ENCODE results near the gene OST4.
"Not testable (repeated sequence)": the region's sequence is repeated elsewhere in the genome, so short reads cannot be mapped to it uniquely, and the experiment has no call there.

OST4 gene

GRCh38 chr2:27071277-27071989 is at the start of gene OST4:
Gene OST4, minus strand, starts transcription at chr2:27071654.
- DNase-seq = peak; percentile 82

DNA sequence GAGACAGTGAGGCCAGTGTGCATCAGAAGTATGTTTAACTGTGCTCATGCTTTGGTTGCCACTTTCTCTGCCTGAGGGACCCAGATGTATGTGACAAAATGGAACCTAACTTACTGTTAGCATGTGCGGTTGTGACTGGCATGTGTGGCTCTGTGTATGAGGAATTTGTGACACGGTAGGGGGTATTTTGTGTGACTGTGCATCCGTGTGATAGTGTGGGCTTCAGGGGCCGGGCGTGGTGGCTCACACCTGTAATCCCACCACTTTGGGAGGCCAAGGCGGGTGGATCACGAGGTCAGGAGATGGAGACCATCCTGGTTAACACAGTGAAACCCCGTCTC is 47.8 kb upstream of the OST4 start:
- DNase-seq = not testable (repeated sequence)

GRCh38 chr2:27118525-27119329 is 47.3 kb upstream of the OST4 start, which contains the start of gene CGREF1:
Gene CGREF1, minus strand, starts transcription at chr2:27119128. Its CDS starts 14,762 bp downstream, at chr2:27104366.
- DNase-seq = no peak

DNA sequence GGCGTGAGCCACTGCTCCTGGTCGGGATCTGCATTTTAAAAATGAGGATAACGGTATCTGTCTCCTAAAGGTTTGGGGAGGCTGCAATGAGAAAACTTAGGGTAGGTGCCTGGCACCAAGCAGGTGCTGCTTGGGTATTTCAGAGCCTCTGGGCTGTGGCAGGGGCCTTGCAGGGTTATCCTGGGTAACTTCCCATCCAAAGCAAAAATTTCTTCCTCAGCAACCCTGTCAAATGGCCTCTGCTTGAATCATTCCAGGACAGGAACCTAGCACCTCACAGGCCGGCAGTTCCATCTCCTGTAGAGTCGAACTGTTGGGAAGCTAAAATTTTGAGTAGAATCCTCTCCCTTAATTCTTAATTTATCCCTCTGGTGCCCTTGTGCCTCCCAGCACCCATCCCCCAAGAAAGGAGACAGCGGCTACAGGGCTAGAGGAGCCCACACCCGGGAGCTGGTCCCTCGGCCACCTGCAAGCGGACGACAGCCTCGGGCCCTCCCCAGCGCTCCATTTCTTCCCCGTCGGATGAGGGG is 46.6 kb upstream of the OST4 start:
- DNase-seq = peak; percentile 13

DNA sequence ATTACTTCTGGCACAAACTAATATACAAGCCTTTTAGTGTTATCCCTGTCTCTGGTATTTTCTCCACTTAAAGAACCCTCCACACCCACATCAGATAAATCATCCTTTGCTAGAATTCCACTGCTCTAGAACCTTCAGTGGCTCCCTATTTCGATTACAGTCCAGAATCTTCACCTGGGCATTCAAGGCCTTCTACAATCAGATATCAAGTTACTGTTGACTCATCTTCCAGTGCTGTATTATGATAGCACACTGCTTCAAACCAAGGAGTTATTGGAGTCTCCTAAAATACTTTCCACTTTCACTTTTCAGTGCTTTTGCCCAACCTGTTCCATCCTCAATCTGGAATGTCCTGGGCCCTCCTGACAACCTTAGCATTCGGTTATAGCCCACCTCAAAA is 44.1 kb upstream of the OST4 start:
- no peak for DNase-seq

DNA sequence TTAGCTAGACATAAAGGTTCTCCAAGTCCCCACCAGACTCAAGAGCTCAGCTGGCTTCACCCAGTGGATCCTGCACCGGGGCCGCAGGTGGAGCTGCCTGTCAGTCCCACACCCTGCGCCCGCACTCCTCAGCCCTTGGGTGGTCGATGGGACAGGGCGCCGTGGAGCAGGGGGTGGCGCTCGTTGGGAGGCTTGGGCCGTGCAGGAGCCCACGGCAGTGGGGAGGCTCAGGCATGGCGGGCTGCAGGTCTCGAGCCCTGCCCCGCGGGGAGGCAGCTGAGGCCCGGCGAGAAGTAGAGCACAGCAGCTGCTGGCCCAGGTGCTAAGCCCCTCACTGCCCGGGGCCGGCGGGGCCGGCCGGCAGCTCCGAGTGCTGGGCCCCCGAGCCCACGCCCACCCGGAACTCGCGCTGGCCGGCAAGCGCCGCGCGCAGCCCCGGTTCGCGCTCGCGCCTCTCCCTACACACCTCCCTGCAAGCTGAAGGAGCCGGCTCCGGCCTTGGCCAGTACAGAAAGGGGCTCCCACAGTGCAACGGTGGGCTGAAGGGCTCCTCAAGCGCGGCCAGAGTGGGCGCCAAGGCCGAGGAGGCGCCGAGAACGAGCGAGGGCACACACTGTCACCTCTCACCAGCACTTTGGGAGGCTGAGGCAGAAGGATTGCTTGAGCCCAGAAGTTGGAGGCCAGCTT is 40.1 kb upstream of the OST4 start:
- not testable (repeated sequence) for DNase-seq

DNA sequence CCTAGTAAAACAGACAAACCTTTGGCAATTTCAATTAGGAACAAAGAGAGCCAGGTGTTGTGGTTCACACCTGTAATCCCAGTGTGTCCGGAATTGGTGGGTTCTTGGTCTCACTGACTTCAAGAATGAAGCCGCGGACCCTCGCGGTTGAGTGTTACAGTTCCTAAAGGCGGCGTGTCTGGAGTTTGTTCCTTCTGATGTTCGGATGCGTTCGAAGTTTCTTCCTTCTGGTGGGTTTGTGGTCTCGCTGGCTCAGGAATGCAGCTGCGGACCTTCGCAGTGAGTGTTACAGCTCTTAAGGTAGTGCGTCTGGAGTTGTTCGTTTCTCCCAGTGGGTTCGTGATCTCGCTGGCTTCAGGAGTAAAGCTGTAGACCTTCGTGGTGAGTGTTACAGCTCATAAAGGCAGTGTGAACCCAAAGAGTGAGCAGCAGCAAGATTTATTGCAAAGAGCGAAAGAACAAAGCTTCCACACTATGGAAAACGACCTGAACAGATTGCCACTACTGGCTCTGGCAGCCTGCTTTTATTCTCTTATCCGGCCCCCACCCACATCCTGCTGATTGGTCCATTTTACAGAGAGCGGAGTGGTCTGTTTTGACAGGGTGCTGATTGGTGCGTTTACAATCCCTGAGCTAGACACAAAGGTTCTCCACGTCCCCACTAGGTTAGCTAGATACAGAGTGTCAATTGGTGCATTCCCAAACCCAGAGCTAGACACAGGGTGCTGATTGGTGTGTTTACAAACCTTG is 39.3 kb upstream of the OST4 start:
- not testable (repeated sequence) for DNase-seq

DNA sequence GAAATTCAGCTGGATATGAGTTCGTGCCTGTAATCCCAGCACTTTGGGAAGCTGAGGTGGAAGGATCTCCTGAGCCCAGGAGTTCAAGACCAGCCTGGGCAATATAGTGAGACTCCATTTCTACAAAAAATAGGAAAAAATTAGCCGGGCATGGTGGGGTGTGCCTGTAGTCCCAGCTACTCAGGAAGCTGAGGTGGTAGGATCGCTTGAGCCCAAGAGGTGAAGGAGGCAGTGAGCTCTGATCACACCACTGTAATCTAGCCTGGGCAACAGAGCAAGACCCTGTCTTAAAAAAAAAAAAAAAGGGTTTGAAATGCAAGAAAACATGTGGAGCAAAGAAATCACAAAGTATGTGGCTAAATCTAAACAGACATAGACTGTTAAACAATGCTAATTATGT is 37.6 kb upstream of the OST4 start:
- no peak for DNase-seq

- no peak for DNase-seq
Measured at GRCh38 chr2:27108221-27108620, 36.8 kb upstream of the OST4 start.

DNA sequence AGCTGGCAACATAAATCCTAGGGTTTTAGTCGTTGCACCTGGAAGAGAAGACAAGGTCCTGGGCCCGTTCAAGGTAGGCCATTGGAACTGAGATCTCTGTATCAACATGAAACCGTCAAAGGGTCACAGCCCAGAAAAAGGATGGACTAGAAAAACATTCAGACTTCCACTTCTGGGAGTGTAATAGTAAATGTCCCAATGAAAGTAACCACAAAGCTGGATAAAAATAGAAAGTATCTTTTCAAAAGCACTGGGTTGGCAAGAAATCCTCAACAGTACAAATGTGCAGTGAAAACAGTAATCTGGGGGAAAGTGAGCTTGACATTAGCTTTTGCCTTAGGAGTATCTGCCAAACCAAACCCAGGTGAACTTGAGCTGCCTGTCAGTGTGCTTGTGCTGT is 34.5 kb upstream of the OST4 start:
- DNase-seq = no peak

GRCh38 chr2:27102329-27102728 is 30.9 kb upstream of the OST4 start:
- no peak for DNase-seq

DNA sequence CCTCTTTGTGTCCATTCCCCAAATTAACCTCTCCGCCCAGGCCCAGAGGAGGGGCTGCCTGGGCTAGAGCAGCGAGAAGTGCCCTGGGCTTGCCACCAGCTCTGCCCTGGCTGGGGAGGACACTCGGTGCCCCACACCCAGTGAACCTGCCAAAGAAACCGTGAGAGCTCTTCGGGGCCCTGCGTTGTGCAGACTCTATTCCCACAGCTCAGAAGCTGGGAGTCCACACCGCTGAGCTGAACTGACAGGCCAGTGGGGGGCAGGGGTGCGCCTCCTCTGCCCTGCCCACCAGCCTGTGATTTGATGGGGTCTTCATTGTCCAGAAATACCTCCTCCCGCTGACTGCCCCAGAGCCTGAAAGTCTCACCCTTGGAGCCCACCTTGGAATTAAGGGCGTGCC is 28.6 kb upstream of the OST4 start:
- no peak for DNase-seq

DNA sequence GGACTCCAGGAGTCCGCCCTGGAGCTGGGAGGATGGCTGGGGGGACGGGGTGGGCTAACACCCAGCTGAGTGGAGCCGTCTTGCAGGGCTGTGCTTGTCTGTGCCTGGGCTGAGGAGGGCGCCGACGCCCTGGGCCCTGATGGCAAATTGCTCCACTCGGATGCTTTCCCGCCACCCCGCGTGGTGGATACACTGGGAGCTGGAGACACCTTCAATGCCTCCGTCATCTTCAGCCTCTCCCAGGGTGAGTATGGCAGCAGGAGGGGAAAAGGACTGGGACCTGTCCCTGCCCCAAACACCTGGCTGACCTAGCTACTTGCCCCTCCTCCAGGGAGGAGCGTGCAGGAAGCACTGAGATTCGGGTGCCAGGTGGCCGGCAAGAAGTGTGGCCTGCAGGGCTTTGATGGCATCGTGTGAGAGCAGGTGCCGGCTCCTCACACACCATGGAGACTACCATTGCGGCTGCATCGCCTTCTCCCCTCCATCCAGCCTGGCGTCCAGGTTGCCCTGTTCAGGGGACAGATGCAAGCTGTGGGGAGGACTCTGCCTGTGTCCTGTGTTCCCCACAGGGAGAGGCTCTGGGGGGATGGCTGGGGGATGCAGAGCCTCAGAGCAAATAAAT is 28.0 kb upstream of the OST4 start:
- no peak for DNase-seq

DNA sequence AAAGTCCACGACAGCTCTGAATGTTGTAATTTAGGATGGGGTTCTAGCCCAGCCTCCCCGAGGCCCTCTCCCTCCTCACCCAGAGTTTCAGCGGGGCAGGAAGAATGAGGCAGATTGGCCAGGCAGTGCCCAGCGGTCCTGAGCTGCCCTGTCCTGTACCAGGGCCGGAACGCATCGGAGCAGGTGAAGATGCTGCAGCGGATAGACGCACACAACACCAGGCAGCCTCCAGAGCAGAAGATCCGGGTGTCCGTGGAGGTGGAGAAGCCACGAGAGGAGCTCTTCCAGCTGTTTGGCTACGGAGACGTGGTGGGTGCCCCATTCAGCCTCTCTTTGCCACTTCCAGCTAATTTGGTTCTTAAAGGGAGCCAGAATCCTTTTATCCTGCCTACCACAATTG is 25.9 kb upstream of the OST4 start:
- no peak for DNase-seq

DNA sequence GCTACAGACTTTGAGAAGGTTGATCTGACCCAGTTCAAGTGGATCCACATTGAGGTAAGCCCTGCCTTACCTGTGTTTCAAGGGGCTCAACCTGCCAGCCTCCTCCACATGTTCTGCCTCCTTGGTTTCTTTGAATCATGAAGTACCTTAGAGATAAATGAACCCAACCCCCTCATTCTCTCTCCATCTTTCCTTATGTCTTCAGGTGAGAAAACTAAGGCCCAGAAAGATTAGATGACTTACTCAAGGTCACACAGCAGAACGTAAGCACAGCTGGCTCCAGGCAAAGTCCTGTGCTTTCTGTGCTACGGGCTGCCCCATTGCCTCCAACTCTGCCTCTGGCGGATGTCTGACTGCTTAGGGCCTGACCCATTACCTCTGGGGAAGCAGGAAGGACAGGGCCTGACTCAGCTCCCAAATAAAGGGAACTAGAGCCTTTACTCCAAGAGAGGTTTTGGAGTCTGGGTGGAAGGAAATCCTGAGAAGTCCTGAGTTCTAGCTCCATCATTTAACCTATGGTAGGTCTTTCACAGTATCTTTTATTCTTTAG is 25.4 kb upstream of the OST4 start:
- DNase-seq = no peak

- peak; percentile 54 for DNase-seq
Measured at GRCh38 chr2:27095745-27096651, 24.5 kb upstream of the OST4 start.

- DNase-seq = no peak
Measured at GRCh38 chr2:27095427-27095744, 23.9 kb upstream of the OST4 start.

- DNase-seq = no peak
Measured at GRCh38 chr2:27094353-27094984, 23.0 kb upstream of the OST4 start.

DNA sequence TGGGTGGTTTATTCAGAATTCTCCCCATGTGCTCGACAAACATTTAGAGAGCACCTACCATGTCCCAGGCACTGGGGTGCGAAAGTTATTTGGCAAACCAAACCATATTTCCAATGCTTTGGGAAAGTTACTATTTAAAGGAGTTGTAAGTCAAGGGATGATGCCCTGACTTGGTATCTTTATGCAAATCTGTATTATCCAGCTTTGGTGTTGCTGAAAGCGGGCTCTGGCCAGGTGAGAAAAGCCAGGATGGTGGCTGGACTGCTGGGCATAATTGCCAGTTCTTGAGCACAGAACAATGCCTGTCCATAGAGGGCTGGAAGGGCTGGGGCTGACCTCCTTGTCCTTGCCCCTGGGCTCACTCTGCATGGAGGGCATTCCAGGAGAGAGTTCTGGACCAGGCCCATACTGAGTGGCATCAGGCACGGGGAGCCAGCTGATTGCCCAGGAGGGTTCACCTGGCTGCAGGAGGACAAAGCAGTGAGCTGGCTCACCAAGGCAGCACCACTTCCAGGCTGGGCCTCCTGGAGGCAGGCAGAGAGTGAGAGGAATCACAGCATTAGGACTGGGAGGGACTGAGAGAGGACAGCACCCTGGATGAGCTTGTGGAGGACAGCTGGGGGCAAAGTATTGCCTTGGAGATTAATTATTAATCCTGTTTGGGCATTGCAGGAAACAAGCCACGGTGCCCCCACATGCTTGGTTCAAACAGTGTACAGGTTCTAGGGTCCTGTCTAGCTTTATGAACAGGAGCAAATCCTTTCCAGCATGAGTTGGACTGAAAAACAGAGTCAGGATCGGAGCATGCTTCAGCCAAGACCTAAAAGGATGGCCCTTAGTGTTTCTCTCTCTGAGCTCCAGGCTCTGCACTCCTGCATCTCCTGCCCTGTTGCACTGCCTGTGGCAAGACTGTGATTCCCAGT is 22.2 kb upstream of the OST4 start:
- no peak for DNase-seq

Data from NCI-H2227 treated with DMSO at 0.1 percent for 48 hours (cell line).